K562 (cell line): Measurements from ENCODE around the gene PXN. TPM values are rescaled to one million over a fixed set of nuclear protein-coding genes. Genes with fewer than 3 reads are reported as not detected.

Source experiments
- BACH1 ChIP-seq: fragments of 200-800 bp; sonication (Bioruptor generic); IDR thresholded peaks from 2 replicates; pipeline ENCODE4 v1.6.1; 2016; ENCODE audit warnings: missing genetic modification characterization, missing compliant biosample characterization
- FOXA1 ChIP-seq: fragments of 450-650 bp; IDR thresholded peaks from 2 replicates; pipeline ENCODE4 v1.6.1; 2016; ENCODE audit warnings: mild to moderate bottlenecking, borderline replicate concordance
- PHF21A ChIP-seq: fragments of 450-650 bp; IDR thresholded peaks from 2 replicates; pipeline ENCODE4 v1.6.1; 2017; ENCODE audit warnings: low read depth, borderline replicate concordance
- POLR2AphosphoS2 ChIP-seq: IDR thresholded peaks from 2 replicates; pipeline ENCODE4 v1.6.1; 2012; ENCODE audit warnings: low read length, improper control_type of control experiment
- SMAD1 ChIP-seq: fragments of 150-350 bp; IDR thresholded peaks from 2 replicates; pipeline ENCODE4 v1.6.1; 2014; ENCODE audit warnings: low read length, low read depth; ENCODE audit not compliant: partially characterized antibody
- polyA plus RNA-seq, 8 experiments: library from polyadenylated mRNA; depleted of rRNA in 4 of 8; stranded (reverse) in 5 of 8; unstranded in 3 of 8; fragments of >200 nt; fragmentation: Nextera tagmentation in 2 of 8; fragmentation: Illumina TruSeq in 1 of 8; extraction: Ambion mirVana in 2 of 8; extraction: Trizol in 1 of 8; gene quantifications; 2 replicates each; pipeline versions ENCODE4 v1.2.1 to v1.2.3, GENCODE V29; 2011 to 2014; ENCODE audit warnings: inconsistent platforms in 1 of 8, missing spikeins in 1 of 8
- total RNA-seq, 7 experiments: library from RNA; depleted of rRNA in 6 of 7; stranded (reverse); fragments of >200 nt in 6 of 7; fragmentation: Illumina TruSeq in 2 of 7; extraction: Trizol in 2 of 7; gene quantifications; 2 replicates each; pipeline versions ENCODE4 v1.2.1 to v1.2.3, GENCODE V29; 2011 to 2021; ENCODE audit warnings: low replicate concordance in 1 of 7
- TF ChIP-seq, protein P1 (sequence below): fragments of 200-600 bp; sonication (generic); IDR thresholded peaks from one replicate; pipeline ENCODE4 v1.6.1; 2012; ENCODE audit warnings: mild to moderate bottlenecking, low read depth, low read length, inconsistent platforms
- TF ChIP-seq, protein P2 (sequence below): fragments of 450-650 bp; formaldehyde crosslinking; IDR thresholded peaks from 2 replicates; pipeline ENCODE4 v1.4.0; 2022; ENCODE audit warnings: missing genetic modification characterization
- TF ChIP-seq, protein P3 (sequence below): fragments of 150-350 bp; conservative IDR thresholded peaks from 2 replicates; pipeline ENCODE4 v1.6.1; 2014; ENCODE audit warnings: low read length

The PXN gene
- total and polyA plus RNA-seq, 9 of the 15 experiments (the other 6 are each of a cell fraction or from before 2014, with no cell fraction given): 4.0 to 74.1 (median 18.6) TPM

DNA sequence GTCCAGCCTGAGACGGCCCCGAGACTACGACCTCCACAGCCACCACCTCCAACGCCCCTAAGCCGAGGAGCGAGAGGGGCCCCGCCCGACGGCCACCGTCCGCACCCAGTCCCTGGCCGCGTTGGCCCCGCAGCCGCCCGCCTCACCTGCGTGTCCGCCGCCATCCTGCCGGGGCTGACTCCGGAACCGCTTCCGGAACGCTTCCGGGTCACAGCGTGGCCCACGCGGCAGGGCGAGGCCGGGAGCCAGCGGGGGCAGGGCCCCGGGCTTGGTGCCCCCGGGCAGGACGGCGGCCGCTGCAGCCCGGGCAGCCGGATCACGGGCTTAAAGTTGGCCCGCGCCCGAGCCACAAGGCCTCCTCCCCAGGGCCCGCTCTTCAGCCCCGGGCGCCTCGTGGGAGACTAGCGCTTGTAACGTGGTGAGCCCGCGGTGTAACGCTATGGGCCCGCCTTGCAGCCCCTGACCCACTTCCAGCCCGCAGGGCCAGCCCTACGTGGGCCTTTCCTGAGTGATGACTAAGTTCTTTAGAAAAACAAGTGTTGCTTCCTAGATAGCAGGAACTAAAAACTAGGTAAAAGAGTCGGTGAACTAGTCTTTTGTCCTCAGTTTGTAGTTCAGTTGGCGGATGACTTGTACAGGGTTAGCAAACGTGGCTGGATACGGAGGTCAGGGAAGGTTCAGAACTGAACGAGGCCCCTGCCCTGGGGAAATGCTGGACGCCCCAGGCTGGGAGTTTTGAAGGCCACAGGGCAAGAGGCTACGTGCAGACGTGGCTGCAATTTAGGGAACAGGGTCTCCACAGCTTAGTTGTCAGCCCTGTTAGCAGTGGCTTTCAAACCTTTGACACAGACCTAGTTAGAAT, 70.8 kb downstream of the PXN start, which contains the start of gene GCN1 (continued):
- TF ChIP-seq, protein P1, sequence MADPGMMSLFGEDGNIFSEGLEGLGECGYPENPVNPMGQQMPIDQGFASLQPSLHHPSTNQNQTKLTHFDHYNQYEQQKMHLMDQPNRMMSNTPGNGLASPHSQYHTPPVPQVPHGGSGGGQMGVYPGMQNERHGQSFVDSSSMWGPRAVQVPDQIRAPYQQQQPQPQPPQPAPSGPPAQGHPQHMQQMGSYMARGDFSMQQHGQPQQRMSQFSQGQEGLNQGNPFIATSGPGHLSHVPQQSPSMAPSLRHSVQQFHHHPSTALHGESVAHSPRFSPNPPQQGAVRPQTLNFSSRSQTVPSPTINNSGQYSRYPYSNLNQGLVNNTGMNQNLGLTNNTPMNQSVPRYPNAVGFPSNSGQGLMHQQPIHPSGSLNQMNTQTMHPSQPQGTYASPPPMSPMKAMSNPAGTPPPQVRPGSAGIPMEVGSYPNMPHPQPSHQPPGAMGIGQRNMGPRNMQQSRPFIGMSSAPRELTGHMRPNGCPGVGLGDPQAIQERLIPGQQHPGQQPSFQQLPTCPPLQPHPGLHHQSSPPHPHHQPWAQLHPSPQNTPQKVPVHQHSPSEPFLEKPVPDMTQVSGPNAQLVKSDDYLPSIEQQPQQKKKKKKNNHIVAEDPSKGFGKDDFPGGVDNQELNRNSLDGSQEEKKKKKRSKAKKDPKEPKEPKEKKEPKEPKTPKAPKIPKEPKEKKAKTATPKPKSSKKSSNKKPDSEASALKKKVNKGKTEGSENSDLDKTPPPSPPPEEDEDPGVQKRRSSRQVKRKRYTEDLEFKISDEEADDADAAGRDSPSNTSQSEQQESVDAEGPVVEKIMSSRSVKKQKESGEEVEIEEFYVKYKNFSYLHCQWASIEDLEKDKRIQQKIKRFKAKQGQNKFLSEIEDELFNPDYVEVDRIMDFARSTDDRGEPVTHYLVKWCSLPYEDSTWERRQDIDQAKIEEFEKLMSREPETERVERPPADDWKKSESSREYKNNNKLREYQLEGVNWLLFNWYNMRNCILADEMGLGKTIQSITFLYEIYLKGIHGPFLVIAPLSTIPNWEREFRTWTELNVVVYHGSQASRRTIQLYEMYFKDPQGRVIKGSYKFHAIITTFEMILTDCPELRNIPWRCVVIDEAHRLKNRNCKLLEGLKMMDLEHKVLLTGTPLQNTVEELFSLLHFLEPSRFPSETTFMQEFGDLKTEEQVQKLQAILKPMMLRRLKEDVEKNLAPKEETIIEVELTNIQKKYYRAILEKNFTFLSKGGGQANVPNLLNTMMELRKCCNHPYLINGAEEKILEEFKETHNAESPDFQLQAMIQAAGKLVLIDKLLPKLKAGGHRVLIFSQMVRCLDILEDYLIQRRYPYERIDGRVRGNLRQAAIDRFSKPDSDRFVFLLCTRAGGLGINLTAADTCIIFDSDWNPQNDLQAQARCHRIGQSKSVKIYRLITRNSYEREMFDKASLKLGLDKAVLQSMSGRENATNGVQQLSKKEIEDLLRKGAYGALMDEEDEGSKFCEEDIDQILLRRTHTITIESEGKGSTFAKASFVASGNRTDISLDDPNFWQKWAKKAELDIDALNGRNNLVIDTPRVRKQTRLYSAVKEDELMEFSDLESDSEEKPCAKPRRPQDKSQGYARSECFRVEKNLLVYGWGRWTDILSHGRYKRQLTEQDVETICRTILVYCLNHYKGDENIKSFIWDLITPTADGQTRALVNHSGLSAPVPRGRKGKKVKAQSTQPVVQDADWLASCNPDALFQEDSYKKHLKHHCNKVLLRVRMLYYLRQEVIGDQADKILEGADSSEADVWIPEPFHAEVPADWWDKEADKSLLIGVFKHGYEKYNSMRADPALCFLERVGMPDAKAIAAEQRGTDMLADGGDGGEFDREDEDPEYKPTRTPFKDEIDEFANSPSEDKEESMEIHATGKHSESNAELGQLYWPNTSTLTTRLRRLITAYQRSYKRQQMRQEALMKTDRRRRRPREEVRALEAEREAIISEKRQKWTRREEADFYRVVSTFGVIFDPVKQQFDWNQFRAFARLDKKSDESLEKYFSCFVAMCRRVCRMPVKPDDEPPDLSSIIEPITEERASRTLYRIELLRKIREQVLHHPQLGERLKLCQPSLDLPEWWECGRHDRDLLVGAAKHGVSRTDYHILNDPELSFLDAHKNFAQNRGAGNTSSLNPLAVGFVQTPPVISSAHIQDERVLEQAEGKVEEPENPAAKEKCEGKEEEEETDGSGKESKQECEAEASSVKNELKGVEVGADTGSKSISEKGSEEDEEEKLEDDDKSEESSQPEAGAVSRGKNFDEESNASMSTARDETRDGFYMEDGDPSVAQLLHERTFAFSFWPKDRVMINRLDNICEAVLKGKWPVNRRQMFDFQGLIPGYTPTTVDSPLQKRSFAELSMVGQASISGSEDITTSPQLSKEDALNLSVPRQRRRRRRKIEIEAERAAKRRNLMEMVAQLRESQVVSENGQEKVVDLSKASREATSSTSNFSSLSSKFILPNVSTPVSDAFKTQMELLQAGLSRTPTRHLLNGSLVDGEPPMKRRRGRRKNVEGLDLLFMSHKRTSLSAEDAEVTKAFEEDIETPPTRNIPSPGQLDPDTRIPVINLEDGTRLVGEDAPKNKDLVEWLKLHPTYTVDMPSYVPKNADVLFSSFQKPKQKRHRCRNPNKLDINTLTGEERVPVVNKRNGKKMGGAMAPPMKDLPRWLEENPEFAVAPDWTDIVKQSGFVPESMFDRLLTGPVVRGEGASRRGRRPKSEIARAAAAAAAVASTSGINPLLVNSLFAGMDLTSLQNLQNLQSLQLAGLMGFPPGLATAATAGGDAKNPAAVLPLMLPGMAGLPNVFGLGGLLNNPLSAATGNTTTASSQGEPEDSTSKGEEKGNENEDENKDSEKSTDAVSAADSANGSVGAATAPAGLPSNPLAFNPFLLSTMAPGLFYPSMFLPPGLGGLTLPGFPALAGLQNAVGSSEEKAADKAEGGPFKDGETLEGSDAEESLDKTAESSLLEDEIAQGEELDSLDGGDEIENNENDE: no peak
- TF ChIP-seq PHF21A: 0 out of 2 replicates have a peak, but pooled peaks have one; percentile 16
- no peak for TF ChIP-seq FOXA1
- TF ChIP-seq, protein P2, sequence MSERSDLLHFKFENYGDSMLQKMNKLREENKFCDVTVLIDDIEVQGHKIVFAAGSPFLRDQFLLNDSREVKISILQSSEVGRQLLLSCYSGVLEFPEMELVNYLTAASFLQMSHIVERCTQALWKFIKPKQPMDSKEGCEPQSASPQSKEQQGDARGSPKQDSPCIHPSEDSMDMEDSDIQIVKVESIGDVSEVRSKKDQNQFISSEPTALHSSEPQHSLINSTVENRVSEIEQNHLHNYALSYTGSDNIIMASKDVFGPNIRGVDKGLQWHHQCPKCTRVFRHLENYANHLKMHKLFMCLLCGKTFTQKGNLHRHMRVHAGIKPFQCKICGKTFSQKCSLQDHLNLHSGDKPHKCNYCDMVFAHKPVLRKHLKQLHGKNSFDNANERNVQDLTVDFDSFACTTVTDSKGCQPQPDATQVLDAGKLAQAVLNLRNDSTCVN (CRISPR knock-in tag): peak; percentile 43; the same call in 1 of the 2 replicates
- TF ChIP-seq POLR2AphosphoS2: peak; percentile 69
- TF ChIP-seq SMAD1: peak; percentile 37
- TF ChIP-seq BACH1 (tag): peak; percentile 76; the same call in 1 of the 2 replicates
- TF ChIP-seq, protein P3, sequence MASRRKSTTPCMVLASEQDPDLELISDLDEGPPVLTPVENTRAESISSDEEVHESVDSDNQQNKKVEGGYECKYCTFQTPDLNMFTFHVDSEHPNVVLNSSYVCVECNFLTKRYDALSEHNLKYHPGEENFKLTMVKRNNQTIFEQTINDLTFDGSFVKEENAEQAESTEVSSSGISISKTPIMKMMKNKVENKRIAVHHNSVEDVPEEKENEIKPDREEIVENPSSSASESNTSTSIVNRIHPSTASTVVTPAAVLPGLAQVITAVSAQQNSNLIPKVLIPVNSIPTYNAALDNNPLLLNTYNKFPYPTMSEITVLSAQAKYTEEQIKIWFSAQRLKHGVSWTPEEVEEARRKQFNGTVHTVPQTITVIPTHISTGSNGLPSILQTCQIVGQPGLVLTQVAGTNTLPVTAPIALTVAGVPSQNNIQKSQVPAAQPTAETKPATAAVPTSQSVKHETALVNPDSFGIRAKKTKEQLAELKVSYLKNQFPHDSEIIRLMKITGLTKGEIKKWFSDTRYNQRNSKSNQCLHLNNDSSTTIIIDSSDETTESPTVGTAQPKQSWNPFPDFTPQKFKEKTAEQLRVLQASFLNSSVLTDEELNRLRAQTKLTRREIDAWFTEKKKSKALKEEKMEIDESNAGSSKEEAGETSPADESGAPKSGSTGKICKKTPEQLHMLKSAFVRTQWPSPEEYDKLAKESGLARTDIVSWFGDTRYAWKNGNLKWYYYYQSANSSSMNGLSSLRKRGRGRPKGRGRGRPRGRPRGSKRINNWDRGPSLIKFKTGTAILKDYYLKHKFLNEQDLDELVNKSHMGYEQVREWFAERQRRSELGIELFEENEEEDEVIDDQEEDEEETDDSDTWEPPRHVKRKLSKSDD: no peak; the same call in 1 of the 2 replicates
